ENCODE measurements around the gene FOXB1. TPM values are rescaled to one million over a fixed set of nuclear protein-coding genes. Genes with fewer than 3 reads are reported as not detected.

Gene FOXB1
- total and polyA plus RNA-seq, 2 donors, result 0.03 TPM; not detected in 1

GRCh38 chr15:60020736-60021135, 16.6 kb downstream of the FOXB1 start:
- H3K4me1 ChIP-seq (ENCODE audit: insufficient read depth), result no peaks in the 10 kb centered on the region
- DNase-seq (ENCODE audit: extremely low spot score), result no peak
- no peak overlapping the region for H3K27ac ChIP-seq (ENCODE audit: low read depth)
- H3K4me3 ChIP-seq (ENCODE audit: low read depth, low read length), result no peak overlapping the region
- WGBS, result 42% methylated on average over 3 of the region's 3 CpGs
- no peaks in the 10 kb centered on the region for H3K36me3 ChIP-seq (ENCODE audit: insufficient read depth)

DNA sequence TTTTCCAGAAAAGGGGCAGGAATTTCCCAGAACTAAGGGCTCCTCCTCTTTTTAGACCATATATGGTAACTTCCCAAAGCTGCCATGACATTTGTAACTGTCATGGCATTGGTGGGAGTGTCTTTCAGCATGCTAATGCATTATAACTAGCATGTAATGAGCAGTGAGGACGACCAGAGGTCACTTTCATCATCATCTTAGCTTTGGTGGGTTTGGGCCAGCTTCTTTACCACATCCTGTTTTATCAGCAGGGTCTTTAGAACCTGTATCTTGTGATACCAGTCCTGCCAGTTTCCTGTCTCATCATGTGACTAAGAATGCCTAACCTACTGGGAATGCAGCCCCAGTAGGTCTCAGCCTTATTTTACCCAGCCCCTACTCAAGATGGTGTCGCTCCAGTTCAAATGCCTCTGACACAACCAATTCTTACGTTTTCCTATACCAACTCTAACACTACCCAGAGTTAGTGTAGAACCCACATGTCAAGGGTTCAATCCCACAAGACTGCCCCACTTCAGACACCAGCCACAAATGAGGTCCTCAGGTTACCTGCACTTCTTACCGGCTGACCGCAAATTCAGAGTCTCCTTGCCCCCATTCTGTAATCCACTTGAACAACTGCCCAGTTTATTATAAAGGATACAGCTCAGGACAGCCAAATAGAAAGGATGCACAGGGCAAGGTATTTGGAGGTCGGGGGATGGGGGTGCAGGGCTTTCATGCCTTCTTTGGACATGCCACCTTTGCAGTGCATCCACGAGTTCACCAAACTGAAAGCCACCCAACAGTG, 17.7 kb downstream of the FOXB1 start:
- no peaks in the 10 kb centered on the region for H3K4me1 ChIP-seq (ENCODE audit: insufficient read depth)
- WGBS, result 76% methylated on average over 7 of the region's 7 CpGs
- H3K4me3 ChIP-seq (ENCODE audit: low read depth, low read length), result no peak overlapping the region

DNA sequence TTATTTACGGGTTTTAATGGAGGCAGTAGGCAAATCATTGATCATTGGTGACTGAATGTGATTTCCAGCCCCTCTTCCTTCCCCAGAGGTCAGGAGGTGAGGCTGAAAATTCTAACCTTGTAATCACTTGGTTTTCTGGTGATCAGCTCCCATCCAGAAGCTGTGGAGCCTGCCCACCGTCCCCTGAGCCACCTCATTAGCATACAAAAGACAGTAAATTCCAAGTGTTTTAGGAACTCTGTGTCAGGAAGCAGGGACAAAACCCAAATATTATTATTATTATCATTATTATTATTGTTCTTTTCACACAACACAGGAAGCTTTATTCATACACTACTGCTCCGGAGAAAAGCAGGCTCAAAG, 18.2 kb downstream of the FOXB1 start:
- WGBS, result 44% methylated on average over 3 of the region's 3 CpGs
- Histone ChIP-seq H3K4me3 (ENCODE audit: low read depth, low read length) (no peak overlapping the region), H3K36me3 (ENCODE audit: insufficient read depth) (no peaks in the 10 kb centered on the region), H3K27ac (ENCODE audit: low read depth) (no peak overlapping the region), H3K4me1 (ENCODE audit: insufficient read depth) (no peaks in the 10 kb centered on the region)
- DNase-seq (ENCODE audit: extremely low spot score), result no peak

More for the DNA sequence above, 17.7 kb downstream of the FOXB1 start:
- H3K27ac ChIP-seq (ENCODE audit: low read depth), result no peak overlapping the region
- H3K36me3 ChIP-seq (ENCODE audit: insufficient read depth), result no peaks in the 10 kb centered on the region
- no peak for DNase-seq (ENCODE audit: extremely low spot score)

DNA sequence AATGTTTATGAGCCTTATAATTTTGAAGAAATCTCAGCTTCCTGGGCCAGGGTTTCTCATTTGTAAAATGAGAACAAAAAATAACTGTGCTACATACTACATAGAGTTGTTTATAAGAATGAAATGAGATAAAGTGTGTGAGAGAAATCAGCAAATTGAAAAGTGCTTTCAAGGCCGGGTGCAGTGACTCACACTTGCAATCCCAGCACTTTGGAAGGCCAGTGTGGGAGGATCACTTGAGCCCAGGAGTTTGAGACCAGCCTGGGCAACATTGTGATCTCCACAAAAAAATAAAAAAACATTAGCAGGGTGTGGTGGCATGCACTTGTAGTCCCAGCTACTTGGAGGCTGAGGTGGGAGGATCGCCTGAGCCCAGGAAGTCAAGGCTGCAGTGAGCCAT, 22.4 kb downstream of the FOXB1 start:
- Histone ChIP-seq H3K4me1 (ENCODE audit: insufficient read depth) (no peaks in the 10 kb centered on the region), H3K27ac (ENCODE audit: low read depth) (no peak overlapping the region), H3K36me3 (ENCODE audit: insufficient read depth) (no peaks in the 10 kb centered on the region), H3K4me3 (ENCODE audit: low read depth, low read length) (no peak overlapping the region)
- WGBS, result 55% methylated on average over 2 of the region's 2 CpGs
- DNase-seq (ENCODE audit: extremely low spot score), result no peak

DNA sequence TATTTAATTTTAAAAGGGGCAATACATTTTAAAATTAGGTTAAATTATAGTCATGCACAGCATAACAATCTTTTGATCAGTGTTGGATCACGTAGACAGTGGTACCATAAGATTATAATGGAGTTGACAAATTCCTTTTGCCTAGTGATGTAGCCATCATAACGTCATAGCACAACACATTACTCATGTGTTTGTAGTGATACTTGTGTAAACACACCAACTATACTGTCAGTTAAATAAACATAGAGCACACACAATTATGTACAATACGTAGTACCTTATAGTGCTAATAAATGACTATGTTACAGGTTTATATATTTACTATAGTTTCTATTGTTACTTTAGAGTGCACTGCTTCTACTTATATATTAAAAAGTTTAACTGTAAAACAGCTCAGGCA, 31.2 kb downstream of the FOXB1 start:
- 52% methylated on average over 3 of the region's 3 CpGs for WGBS
- no peaks in the 10 kb centered on the region for H3K36me3 ChIP-seq (ENCODE audit: insufficient read depth)
- no peaks in the 10 kb centered on the region for H3K4me1 ChIP-seq (ENCODE audit: insufficient read depth)
- no peak overlapping the region for H3K27ac ChIP-seq (ENCODE audit: low read depth)
- DNase-seq (ENCODE audit: extremely low spot score), result no peak
- no peak overlapping the region for H3K4me3 ChIP-seq (ENCODE audit: low read depth, low read length)

GRCh38 chr15:60039316-60039715, 35.2 kb downstream of the FOXB1 start:
- no peak for DNase-seq (ENCODE audit: extremely low spot score)
- no peak overlapping the region for H3K4me3 ChIP-seq (ENCODE audit: low read depth, low read length)
- no peaks in the 10 kb centered on the region for H3K4me1 ChIP-seq (ENCODE audit: insufficient read depth)
- H3K27ac ChIP-seq (ENCODE audit: low read depth), result no peak overlapping the region
- no peaks in the 10 kb centered on the region for H3K36me3 ChIP-seq (ENCODE audit: insufficient read depth)
- 66% methylated on average over 3 of the region's 3 CpGs for WGBS

- Histone ChIP-seq H3K36me3 (ENCODE audit: insufficient read depth) (no peaks in the 10 kb centered on the region), H3K4me1 (ENCODE audit: insufficient read depth) (no peaks in the 10 kb centered on the region), H3K27ac (ENCODE audit: low read depth) (no peak overlapping the region), H3K4me3 (ENCODE audit: low read depth, low read length) (no peak overlapping the region)
- DNase-seq (ENCODE audit: extremely low spot score), result no peak
- WGBS, result 81% methylated on average over 8 of the region's 8 CpGs
These were observed 39.8 kb downstream of the FOXB1 start for GRCh38 chr15:60043744-60044435.

DNA sequence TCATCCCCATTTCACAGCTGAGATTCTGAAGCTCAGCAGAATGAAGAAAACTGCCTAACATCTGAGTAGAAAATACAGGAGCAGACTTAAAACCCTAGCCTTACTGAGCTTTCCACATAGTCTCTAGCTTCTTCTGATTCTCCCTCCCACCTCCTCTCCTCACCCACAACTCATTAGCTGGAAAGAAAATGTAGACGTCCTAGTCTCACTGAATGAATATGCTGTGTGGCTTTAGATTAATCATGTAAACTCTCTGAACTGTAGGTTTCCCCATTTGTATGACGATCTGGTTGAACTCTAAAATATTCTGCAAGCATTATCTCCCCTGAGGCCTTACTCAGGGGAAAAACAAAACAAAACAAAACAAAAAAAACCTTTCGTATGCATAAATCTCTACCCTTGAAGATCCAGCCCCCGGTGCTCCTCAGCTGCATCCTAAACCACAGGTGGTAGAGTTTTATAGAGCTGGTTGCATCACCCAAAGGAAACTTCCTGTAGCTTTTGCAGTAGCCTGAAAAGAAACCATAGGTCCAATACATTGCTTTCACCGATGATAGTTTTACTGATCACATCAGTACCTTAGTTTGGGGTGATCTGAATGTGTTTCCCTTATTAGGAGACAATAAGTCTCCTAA, 40.6 kb downstream of the FOXB1 start:
- H3K36me3 ChIP-seq (ENCODE audit: insufficient read depth), result no peaks in the 10 kb centered on the region
- H3K4me3 ChIP-seq (ENCODE audit: low read depth, low read length), result no peak overlapping the region
- no peak for DNase-seq (ENCODE audit: extremely low spot score)
- no peaks in the 10 kb centered on the region for H3K4me1 ChIP-seq (ENCODE audit: insufficient read depth)
- WGBS, result 41% methylated on average over 5 of the region's 5 CpGs
- H3K27ac ChIP-seq (ENCODE audit: low read depth), result no peak overlapping the region

DNA sequence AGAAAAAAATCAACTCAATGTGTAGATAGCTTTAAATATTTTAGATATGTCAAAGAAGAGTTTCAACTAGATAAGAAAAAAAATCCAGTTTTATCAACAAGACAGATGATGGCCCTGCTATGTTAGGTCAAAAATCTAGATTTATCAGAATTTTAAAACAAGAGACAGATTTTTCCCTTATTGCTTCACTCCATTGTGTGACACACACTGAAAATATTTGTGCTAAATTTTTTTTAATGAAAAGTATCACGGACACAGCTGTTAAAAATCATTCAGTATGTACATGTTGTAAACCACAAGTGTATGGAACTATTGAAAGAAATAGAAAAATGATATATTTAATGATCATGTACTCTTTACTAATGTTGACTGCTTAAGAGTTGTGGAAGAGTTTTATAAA, 43.6 kb downstream of the FOXB1 start:
- no peak for DNase-seq (ENCODE audit: extremely low spot score)
- 52% methylated on average over 1 of the region's 1 CpG for WGBS
- Histone ChIP-seq H3K4me1 (ENCODE audit: insufficient read depth) (no peaks in the 10 kb centered on the region), H3K36me3 (ENCODE audit: insufficient read depth) (no peaks in the 10 kb centered on the region), H3K27ac (ENCODE audit: low read depth) (no peak overlapping the region), H3K4me3 (ENCODE audit: low read depth, low read length) (no peak overlapping the region)

GRCh38 chr15:60049948-60050347, 45.8 kb downstream of the FOXB1 start:
- no peaks in the 10 kb centered on the region for H3K4me1 ChIP-seq (ENCODE audit: insufficient read depth)
- H3K36me3 ChIP-seq (ENCODE audit: insufficient read depth), result no peaks in the 10 kb centered on the region
- WGBS, result 89% methylated on average over 1 of the region's 1 CpG
- no peak overlapping the region for H3K4me3 ChIP-seq (ENCODE audit: low read depth, low read length)
- no peak overlapping the region for H3K27ac ChIP-seq (ENCODE audit: low read depth)
- DNase-seq (ENCODE audit: extremely low spot score), result no peak

GRCh38 chr15:60052796-60053195, 48.7 kb downstream of the FOXB1 start:
- no peak for DNase-seq (ENCODE audit: extremely low spot score)
- Histone ChIP-seq H3K4me3 (ENCODE audit: low read depth, low read length) (no peak overlapping the region), H3K36me3 (ENCODE audit: insufficient read depth) (no peaks in the 10 kb centered on the region), H3K4me1 (ENCODE audit: insufficient read depth) (no peaks in the 10 kb centered on the region), H3K27ac (ENCODE audit: low read depth) (no peak overlapping the region)
- WGBS, result 85% methylated on average over 2 of the region's 2 CpGs

- H3K36me3 ChIP-seq (ENCODE audit: insufficient read depth), result no peaks in the 10 kb centered on the region
- H3K4me3 ChIP-seq (ENCODE audit: low read depth, low read length), result no peak overlapping the region
- H3K4me1 ChIP-seq (ENCODE audit: insufficient read depth), result no peaks in the 10 kb centered on the region
- DNase-seq (ENCODE audit: extremely low spot score), result no peak
- WGBS, result 86% methylated on average over 2 of the region's 2 CpGs
- H3K27ac ChIP-seq (ENCODE audit: low read depth), result no peak overlapping the region
These were observed 50.4 kb downstream of the FOXB1 start for GRCh38 chr15:60054472-60054871.
